Activated T-helper 17 cell treated with anti-CD3 and anti-CD28 coated beads, Interleukin-2, amount 50 U/mL, for 72 hours (primary cell): Measurements from ENCODE around the gene STAB2. TPM values are rescaled to one million over a fixed set of nuclear protein-coding genes. Genes with fewer than 3 reads are reported as not detected.
A peak's percentile ranks its signal among the peaks of the same experiment; 100 is the strongest.

ENCODE experiments used
- ATAC-seq: fragments of 150-1000 bp; cut with Tn5 transposase; replicated peaks from 2 replicates; pipeline ENCODE4 v1.10.0; 2021; ENCODE audit warnings: mild to moderate bottlenecking, moderate library complexity
- H3K27ac Mint-ChIP-seq: one replicate; pipeline ENCODE4 v1.8.0; 2022; ENCODE audit warnings: mixed read lengths
- H3K27me3 Mint-ChIP-seq: one replicate; pipeline ENCODE4 v1.8.0; 2022; ENCODE audit warnings: mixed read lengths
- H3K36me3 Mint-ChIP-seq: one replicate; pipeline ENCODE4 v1.8.0; 2022; ENCODE audit warnings: low read depth, mild to moderate bottlenecking, mixed read lengths
- H3K4me1 Mint-ChIP-seq: one replicate; pipeline ENCODE4 v1.8.0; 2022; ENCODE audit warnings: mixed read lengths
- H3K4me3 Mint-ChIP-seq: one replicate; pipeline ENCODE4 v1.8.0; 2022; ENCODE audit warnings: mild to moderate bottlenecking, mixed read lengths
- H3K9me3 Mint-ChIP-seq: one replicate; pipeline ENCODE4 v1.8.0; 2022; ENCODE audit warnings: mixed read lengths
- total RNA-seq, 2 donors: library from RNA; stranded (reverse); gene quantifications; one replicate each; pipeline ENCODE4 v1.2.3, GENCODE V29; 2022

The STAB2 gene
- not detected for total RNA-seq

GRCh38 chr12:103586791-103587370 is at the start of gene STAB2:
Gene STAB2, plus strand, starts transcription at chr12:103587273. Its CDS starts 204 bp downstream, at chr12:103587477.
- Mint-ChIP-seq H3K27me3 (peaks cover 18% of the 10 kb centered on the region), H3K9me3 (no peaks in the 10 kb centered on the region), H3K36me3 (no peaks in the 10 kb centered on the region), H3K4me3 (no peak within 1 kb of the TSS), H3K4me1 (no peaks in the 10 kb centered on the region), H3K27ac (no peak within 1 kb of the TSS)
- ATAC-seq, result no peak

GRCh38 chr12:103538397-103538796 is 48.7 kb upstream of the STAB2 start:
- Mint-ChIP-seq H3K27me3 (peaks cover 12% of the 10 kb centered on the region), H3K9me3 (no peaks in the 10 kb centered on the region), H3K36me3 (no peaks in the 10 kb centered on the region), H3K4me1 (peaks cover 10% of the 10 kb centered on the region), H3K27ac (peak overlapping the region; percentile 23), H3K4me3 (no peak overlapping the region)
- ATAC-seq, result peak; percentile 78

GRCh38 chr12:103540319-103540718 is 46.8 kb upstream of the STAB2 start:
- ATAC-seq, result peak; percentile 24
- peaks cover 10% of the 10 kb centered on the region for H3K4me1 Mint-ChIP-seq
- no peak overlapping the region for H3K27ac Mint-ChIP-seq
- H3K36me3 Mint-ChIP-seq, result no peaks in the 10 kb centered on the region
- H3K4me3 Mint-ChIP-seq, result no peak overlapping the region
- peaks cover 12% of the 10 kb centered on the region for H3K27me3 Mint-ChIP-seq
- no peaks in the 10 kb centered on the region for H3K9me3 Mint-ChIP-seq

GRCh38 chr12:103542078-103542477 is 45.0 kb upstream of the STAB2 start:
- no peak for ATAC-seq
- Mint-ChIP-seq H3K36me3 (no peaks in the 10 kb centered on the region), H3K4me3 (no peak overlapping the region), H3K27me3 (peaks cover 14% of the 10 kb centered on the region), H3K4me1 (peaks cover 10% of the 10 kb centered on the region), H3K9me3 (no peaks in the 10 kb centered on the region), H3K27ac (no peak overlapping the region)

- Mint-ChIP-seq H3K27me3 (peaks cover 17% of the 10 kb centered on the region), H3K4me3 (no peak overlapping the region), H3K36me3 (no peaks in the 10 kb centered on the region), H3K27ac (no peak overlapping the region), H3K4me1 (peaks cover 6% of the 10 kb centered on the region), H3K9me3 (no peaks in the 10 kb centered on the region)
- no peak for ATAC-seq
These were observed 40.1 kb upstream of the STAB2 start for GRCh38 chr12:103546959-103547358.

GRCh38 chr12:103547376-103547775 is 39.7 kb upstream of the STAB2 start:
- no peaks in the 10 kb centered on the region for H3K36me3 Mint-ChIP-seq
- no peak overlapping the region for H3K27ac Mint-ChIP-seq
- ATAC-seq, result no peak
- no peaks in the 10 kb centered on the region for H3K9me3 Mint-ChIP-seq
- H3K4me1 Mint-ChIP-seq, result peaks cover 6% of the 10 kb centered on the region
- no peak overlapping the region for H3K4me3 Mint-ChIP-seq
- peaks cover 17% of the 10 kb centered on the region for H3K27me3 Mint-ChIP-seq

- Mint-ChIP-seq H3K4me3 (no peak overlapping the region), H3K36me3 (no peaks in the 10 kb centered on the region), H3K4me1 (peaks cover 6% of the 10 kb centered on the region), H3K27me3 (peaks cover 20% of the 10 kb centered on the region), H3K9me3 (no peaks in the 10 kb centered on the region), H3K27ac (no peak overlapping the region)
- ATAC-seq, result no peak
These were observed 39.1 kb upstream of the STAB2 start for GRCh38 chr12:103547929-103548328.

GRCh38 chr12:103548622-103549601 is 38.2 kb upstream of the STAB2 start:
- peaks cover 6% of the 10 kb centered on the region for H3K4me1 Mint-ChIP-seq
- peaks cover 20% of the 10 kb centered on the region for H3K27me3 Mint-ChIP-seq
- peak overlapping the region; percentile 1 for H3K4me3 Mint-ChIP-seq
- peak overlapping the region; percentile 6 for H3K27ac Mint-ChIP-seq
- ATAC-seq, result peak; percentile 91
- H3K9me3 Mint-ChIP-seq, result no peaks in the 10 kb centered on the region
- H3K36me3 Mint-ChIP-seq, result no peaks in the 10 kb centered on the region

- Mint-ChIP-seq H3K27me3 (peaks cover 21% of the 10 kb centered on the region), H3K9me3 (no peaks in the 10 kb centered on the region), H3K27ac (no peak overlapping the region), H3K4me1 (no peaks in the 10 kb centered on the region), H3K36me3 (no peaks in the 10 kb centered on the region), H3K4me3 (no peak overlapping the region)
- no peak for ATAC-seq
These were observed 30.0 kb upstream of the STAB2 start for GRCh38 chr12:103556890-103557627.

- Mint-ChIP-seq H3K4me3 (no peak overlapping the region), H3K9me3 (no peaks in the 10 kb centered on the region), H3K36me3 (no peaks in the 10 kb centered on the region), H3K27me3 (peaks cover 25% of the 10 kb centered on the region), H3K27ac (no peak overlapping the region), H3K4me1 (no peaks in the 10 kb centered on the region)
- no peak for ATAC-seq
These were observed 29.5 kb upstream of the STAB2 start for GRCh38 chr12:103557628-103558010.

GRCh38 chr12:103558879-103559278 is 28.2 kb upstream of the STAB2 start:
- Mint-ChIP-seq H3K36me3 (no peaks in the 10 kb centered on the region), H3K4me1 (no peaks in the 10 kb centered on the region), H3K27ac (no peak overlapping the region), H3K9me3 (no peaks in the 10 kb centered on the region), H3K4me3 (no peak overlapping the region), H3K27me3 (peaks cover 27% of the 10 kb centered on the region)
- ATAC-seq, result no peak

- H3K4me3 Mint-ChIP-seq, result no peak overlapping the region
- no peaks in the 10 kb centered on the region for H3K36me3 Mint-ChIP-seq
- ATAC-seq, result peak; percentile 70
- no peak overlapping the region for H3K27ac Mint-ChIP-seq
- peaks cover 10% of the 10 kb centered on the region for H3K9me3 Mint-ChIP-seq
- peaks cover 23% of the 10 kb centered on the region for H3K27me3 Mint-ChIP-seq
- no peaks in the 10 kb centered on the region for H3K4me1 Mint-ChIP-seq
These were observed 26.4 kb upstream of the STAB2 start for GRCh38 chr12:103560604-103561101.

- Mint-ChIP-seq H3K4me1 (no peaks in the 10 kb centered on the region), H3K9me3 (peaks cover 16% of the 10 kb centered on the region), H3K4me3 (no peak overlapping the region), H3K36me3 (no peaks in the 10 kb centered on the region), H3K27ac (no peak overlapping the region), H3K27me3 (peaks cover 21% of the 10 kb centered on the region)
- ATAC-seq, result no peak
These were observed 25.9 kb upstream of the STAB2 start for GRCh38 chr12:103561174-103561573.

GRCh38 chr12:103566398-103566797 is 20.7 kb upstream of the STAB2 start:
- H3K36me3 Mint-ChIP-seq, result no peaks in the 10 kb centered on the region
- no peak overlapping the region for H3K27ac Mint-ChIP-seq
- no peak overlapping the region for H3K4me3 Mint-ChIP-seq
- H3K9me3 Mint-ChIP-seq, result peaks cover 31% of the 10 kb centered on the region
- peaks cover 54% of the 10 kb centered on the region for H3K27me3 Mint-ChIP-seq
- no peaks in the 10 kb centered on the region for H3K4me1 Mint-ChIP-seq
- ATAC-seq, result no peak
